HepG2 (cell line): Measurements from ENCODE around the gene F7. TPM values are rescaled to one million over a fixed set of nuclear protein-coding genes. Genes with fewer than 3 reads are reported as not detected.

ENCODE experiments used
- ATAC-seq: fragments of 200-7000 bp; cut with Tn5 transposase; 3 replicates; pipeline ENCODE4 v1.9.1; 2020; ENCODE audit warnings: mild to moderate bottlenecking, moderate library complexity
- BruUV-seq: library from RNA; stranded (reverse); fragments of 400-500 nt; replicated peaks from 2 replicates; lab custom pipeline; 2021; lab: Mats Ljungman, UMichigan
- CTCF ChIA-PET: fragments of 300-600 bp; formaldehyde crosslinking; extraction: SDS; loops from one replicate; lab custom pipeline; 2021; ENCODE audit warnings: low total read pairs, inconsistent platforms, low intra/inter-chr PET ratio; lab: Yijun Ruan, JAX
- POLR2A ChIA-PET: fragments of 350-600 bp; sonication (Branson Sonifier 250); formaldehyde crosslinking; loops from one replicate; lab custom pipeline; 2020; ENCODE audit warnings: antibody characterized with exemption, inconsistent platforms; lab: Yijun Ruan, JAX
- DNase-seq: peaks from one replicate; pipeline ENCODE4 v3.0.0-alpha.2; 2015; ENCODE audit warnings: low spot score
- FAIRE-seq: peaks from 3 replicates; lab custom pipeline; 2011; peaks lifted over from hg19 to GRCh38; lab: Jason Lieb, UNC
- H2AFZ ChIP-seq: one replicate; pipeline ENCODE4 v1.6.1; 2011; ENCODE audit warnings: low read length, inconsistent platforms
- H3K27ac ChIP-seq: fragments of 300-600 bp; 3 replicates; pipeline ENCODE4 v1.8.0; 2011; ENCODE audit warnings: mixed run types, mild to moderate bottlenecking, mixed read lengths, low read length, inconsistent platforms; ENCODE audit not compliant: insufficient read depth; ENCODE audit errors: extremely low read length
- H3K27me3 ChIP-seq, 2 experiments: fragments of 200-600 bp in 1 of 2; 2 replicates in 1 of 2; 3 replicates in 1 of 2; pipeline versions ENCODE4 v1.6.0 to v1.8.0; 2011; ENCODE audit warnings: low read length in 2 of 2, mild to moderate bottlenecking in 2 of 2, moderate library complexity in 2 of 2, inconsistent platforms in 1 of 2; ENCODE audit not compliant: insufficient read depth in 2 of 2, control insufficient read depth in 1 of 2
- H3K36me3 ChIP-seq, 2 experiments: fragments of 200-600 bp in 1 of 2; replicated peaks in 1 of 2; 2 replicates in 1 of 2; 3 replicates in 1 of 2; pipeline versions ENCODE4 v1.5.1 to v1.8.0; 2011; ENCODE audit warnings: low read length in 2 of 2, inconsistent platforms in 1 of 2; ENCODE audit not compliant: insufficient read depth in 2 of 2, control insufficient read depth in 1 of 2
- H3K4me1 ChIP-seq: 2 replicates; pipeline ENCODE4 v1.5.1; 2012; ENCODE audit warnings: low read length, inconsistent platforms; ENCODE audit not compliant: insufficient read depth
- H3K4me2 ChIP-seq: 2 replicates; pipeline ENCODE4 v1.6.0; 2011; ENCODE audit warnings: low read depth, low read length, inconsistent platforms
- H3K4me3 ChIP-seq, 3 experiments: fragments of 200-600 bp in 1 of 3; sonication (generic), shearing (Covaris generic) in 1 of 3; replicated peaks in 1 of 3; 2 replicates each; pipeline ENCODE4 v1.5.1; 2011 to 2016; ENCODE audit warnings: low read length in 3 of 3, inconsistent platforms in 2 of 3, low read depth in 2 of 3, mild to moderate bottlenecking in 2 of 3, control low read depth in 1 of 3, mixed read lengths in 1 of 3; ENCODE audit not compliant: insufficient read depth in 1 of 3
- H3K79me2 ChIP-seq: one replicate; pipeline ENCODE4 v1.6.1; 2011; ENCODE audit warnings: low read length, inconsistent platforms; ENCODE audit not compliant: insufficient read depth
- H3K9ac ChIP-seq: 2 replicates; pipeline ENCODE4 v1.6.0; 2011; ENCODE audit warnings: mild to moderate bottlenecking, low read depth, low read length, inconsistent platforms; ENCODE audit not compliant: insufficient read depth
- H3K9me3 ChIP-seq: 2 replicates; pipeline ENCODE4 v1.5.1; 2012; ENCODE audit warnings: mild to moderate bottlenecking, low read length
- H4K20me1 ChIP-seq: 2 replicates; pipeline ENCODE4 v1.6.0; 2011; ENCODE audit warnings: inconsistent platforms, mild to moderate bottlenecking, low read length, moderate library complexity; ENCODE audit not compliant: insufficient read depth
- CTCF ChIP-seq: sonication (generic); formaldehyde crosslinking; IDR thresholded peaks from 2 replicates; pipeline ENCODE4 v1.5.0; 2020; ENCODE audit warnings: mild to moderate bottlenecking, missing genetic modification reagents, moderate library complexity
- JUN ChIP-seq: sonication (generic); formaldehyde crosslinking; IDR thresholded peaks from 2 replicates; pipeline ENCODE4 v1.4.0; 2020; ENCODE audit warnings: mild to moderate bottlenecking, missing genetic modification reagents
- KAT2B ChIP-seq: fragments of 150-350 bp; IDR thresholded peaks from 2 replicates; pipeline ENCODE4 v1.6.1; 2014; ENCODE audit warnings: low read depth, low read length, borderline replicate concordance
- NR2F1 ChIP-seq, 2 experiments: fragments of 450-650 bp in 1 of 2; formaldehyde crosslinking in 1 of 2; IDR thresholded peaks; 2 replicates each; pipeline versions ENCODE4 v1.5.0 to v1.6.1; 2016 to 2020; ENCODE audit warnings: mild to moderate bottlenecking in 1 of 2, missing compliant biosample characterization in 1 of 2, missing genetic modification reagents in 1 of 2, moderate library complexity in 1 of 2
- RAD21 ChIP-seq: fragments of 450-650 bp; formaldehyde crosslinking; IDR thresholded peaks from 2 replicates; pipeline ENCODE4 v1.5.0; 2020; ENCODE audit warnings: mild to moderate bottlenecking
- ZNF230 ChIP-seq: sonication (generic); formaldehyde crosslinking; IDR thresholded peaks from 2 replicates; pipeline ENCODE4 v1.4.0; 2020; ENCODE audit warnings: mild to moderate bottlenecking, missing genetic modification reagents
- ZNF839 ChIP-seq: sonication (generic); formaldehyde crosslinking; IDR thresholded peaks from 2 replicates; pipeline ENCODE4 v1.4.0; 2020; ENCODE audit warnings: missing genetic modification reagents, mild to moderate bottlenecking, borderline replicate concordance
- ZSCAN29 ChIP-seq: sonication (generic); formaldehyde crosslinking; conservative IDR thresholded peaks from 2 replicates; pipeline ENCODE4 v1.4.0; 2020; ENCODE audit warnings: mild to moderate bottlenecking, missing genetic modification reagents
- WGBS: methylation state at CpG from one replicate; pipeline ENCODE4 v1.1.6; 2017; ENCODE audit warnings: low lambda C conversion rate; 5-methylcytosine and 5-hydroxymethylcytosine counted together
- in situ Hi-C: cut with HindIII; loops from 2 replicates; pipeline ENCODE4 v1.10.0; 2017; ENCODE audit warnings: low pct_unique_long_range_greater_than_20kb; ENCODE audit not compliant: extremely low pct_ligation_motif_present
- intact Hi-C: fragments of 100-400 bp; cut with micrococcal nuclease; formaldehyde crosslinking; loops from one replicate; pipeline ENCODE4 v1.10.0; 2022; ENCODE audit not compliant: unreplicated experiment
- polyA plus RNA-seq, 8 experiments: library from polyadenylated mRNA; depleted of rRNA in 3 of 8; stranded (reverse) in 7 of 8; unstranded in 1 of 8; fragments of >200 nt; fragmentation: Illumina TruSeq in 4 of 8; extraction: Trizol in 4 of 8; gene quantifications; 2 replicates each; pipeline versions ENCODE4 v1.2.1 to v1.2.3, GENCODE V29; 2011 to 2016; ENCODE audit warnings: low read depth in 4 of 8, missing spikeins in 1 of 8, mixed read lengths in 1 of 8; ENCODE audit not compliant: insufficient read depth in 1 of 8
- total RNA-seq, 5 experiments: library from RNA; depleted of rRNA; stranded (reverse); fragments of >200 nt; fragmentation: Illumina TruSeq; extraction: Trizol; gene quantifications; 2 replicates each; pipeline ENCODE4 v1.2.3, GENCODE V29; 2016; ENCODE audit warnings: low read depth in 1 of 5
- TF ChIP-seq, protein P1 (sequence below): sonication (generic); formaldehyde crosslinking; IDR thresholded peaks from 2 replicates; pipeline ENCODE4 v1.8.0; 2022; ENCODE audit warnings: missing genetic modification reagents, mild to moderate bottlenecking, inconsistent platforms, borderline replicate concordance
- TF ChIP-seq, protein P2 (sequence below), 2 experiments: sonication (generic) in 1 of 2; formaldehyde crosslinking in 1 of 2; IDR thresholded peaks; 2 replicates each; pipeline versions ENCODE4 v1.4.0 to v1.6.1; 2018 to 2020; ENCODE audit warnings: missing genetic modification reagents in 2 of 2, borderline replicate concordance in 1 of 2, low read depth in 1 of 2, mild to moderate bottlenecking in 1 of 2, missing biosample characterization in 1 of 2
- TF ChIP-seq, protein P3 (sequence below): sonication (generic); formaldehyde crosslinking; IDR thresholded peaks from 2 replicates; pipeline ENCODE4 v1.9.0; 2021; ENCODE audit warnings: missing genetic modification reagents, borderline replicate concordance

Gene F7
- total and polyA plus RNA-seq, 2 of the 13 experiments (the other 11 are each of a cell fraction or from before 2014, with no cell fraction given): 12.6 to 26.5 TPM

DNA sequence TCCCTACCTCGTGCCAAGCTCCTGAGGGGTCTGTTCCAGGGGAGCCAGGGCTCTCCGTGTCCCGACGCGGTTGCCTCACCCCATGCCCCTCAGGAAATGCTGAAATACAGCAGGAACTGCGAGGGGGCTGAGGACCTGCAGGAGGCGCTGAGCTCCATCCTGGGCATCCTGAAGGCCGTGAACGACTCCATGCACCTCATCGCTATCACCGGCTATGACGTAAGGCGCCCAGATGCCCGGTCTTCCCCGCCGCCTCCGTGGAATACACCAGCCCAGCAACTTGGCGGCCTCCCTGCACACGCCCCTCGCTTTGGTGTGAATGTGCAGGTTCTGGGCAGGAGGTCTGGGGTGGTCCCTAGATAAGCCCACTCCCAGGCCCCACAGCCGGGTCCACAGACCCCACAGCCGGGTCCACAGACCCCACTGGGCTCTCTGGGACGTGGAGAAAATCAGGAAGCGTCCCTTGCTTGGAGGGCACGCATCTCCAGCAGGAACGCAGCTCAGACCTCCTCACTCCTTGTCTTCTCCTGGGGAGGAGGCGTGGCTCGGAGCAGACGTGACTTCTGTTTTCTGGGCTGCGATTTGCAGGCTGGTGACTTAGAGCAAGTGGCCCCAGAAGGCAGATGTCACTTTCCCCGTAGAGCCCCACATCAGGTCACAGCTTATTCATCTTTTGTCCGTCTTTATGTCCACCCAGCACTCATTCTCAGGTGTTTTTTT lies 19.4 kb upstream of the F7 start (continued):
- TF ChIP-seq CTCF (CRISPR knock-in tag) (peak; percentile 58), KAT2B (no peak), RAD21 (CRISPR knock-in tag) (peak; percentile 45; the same call in 1 of the 2 replicates)

GRCh38 chr13:113086991-113087922 lies 18.3 kb upstream of the F7 start:
- ChIA-PET CTCF (no interaction called here), POLR2A (no interaction called here)
- H3K79me2 ChIP-seq: no peaks in the 10 kb centered on the region
- H4K20me1 ChIP-seq: no peaks in the 10 kb centered on the region
- no TSS peak for BruUV-seq
- no peak for FAIRE-seq
- H3K9me3 ChIP-seq: no peaks in the 10 kb centered on the region
- H3K27me3 ChIP-seq: no peaks in the 10 kb centered on the region
- H2AFZ ChIP-seq: no peak overlapping the region
- no peak overlapping the region for H3K9ac ChIP-seq
- no peak for ATAC-seq
- H3K4me2 ChIP-seq: no peak overlapping the region
- H3K4me3 ChIP-seq: no peak overlapping the region
- no peaks in the 10 kb centered on the region for H3K4me1 ChIP-seq
- H3K27ac ChIP-seq: no peak overlapping the region
- in situ Hi-C loops: no loop called here
- peaks cover 7 to 30% of the 10 kb centered on the region in 2 experiments; a peak in 4 of 5 replicates for H3K36me3 ChIP-seq
- WGBS: 96% methylated on average over 29 of the region's 39 CpGs
- DNase-seq: no peak
- intact Hi-C loops: no loop called here
- TF ChIP-seq, protein P1, sequence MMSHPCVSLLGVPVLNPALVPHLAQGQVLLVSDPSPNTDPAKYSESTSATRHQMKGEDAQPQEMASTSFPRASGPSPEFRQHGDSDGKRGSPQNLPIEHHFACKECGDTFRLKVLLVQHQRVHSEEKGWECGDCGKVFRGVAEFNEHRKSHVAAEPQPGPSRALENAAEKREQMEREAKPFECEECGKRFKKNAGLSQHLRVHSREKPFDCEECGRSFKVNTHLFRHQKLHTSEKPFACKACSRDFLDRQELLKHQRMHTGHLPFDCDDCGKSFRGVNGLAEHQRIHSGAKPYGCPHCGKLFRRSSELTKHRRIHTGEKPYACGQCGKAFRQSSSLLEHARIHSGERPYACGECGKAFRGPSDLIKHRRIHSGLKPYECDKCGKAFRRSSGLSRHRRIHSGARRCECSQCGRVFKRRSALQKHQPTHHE: no peak
- TF ChIP-seq ZNF839 (CRISPR knock-in tag): no peak
- TF ChIP-seq NR2F1 (CRISPR knock-in tag; IDR thresholded peaks at IDR 0.05): no peak
- TF ChIP-seq, protein P2, sequence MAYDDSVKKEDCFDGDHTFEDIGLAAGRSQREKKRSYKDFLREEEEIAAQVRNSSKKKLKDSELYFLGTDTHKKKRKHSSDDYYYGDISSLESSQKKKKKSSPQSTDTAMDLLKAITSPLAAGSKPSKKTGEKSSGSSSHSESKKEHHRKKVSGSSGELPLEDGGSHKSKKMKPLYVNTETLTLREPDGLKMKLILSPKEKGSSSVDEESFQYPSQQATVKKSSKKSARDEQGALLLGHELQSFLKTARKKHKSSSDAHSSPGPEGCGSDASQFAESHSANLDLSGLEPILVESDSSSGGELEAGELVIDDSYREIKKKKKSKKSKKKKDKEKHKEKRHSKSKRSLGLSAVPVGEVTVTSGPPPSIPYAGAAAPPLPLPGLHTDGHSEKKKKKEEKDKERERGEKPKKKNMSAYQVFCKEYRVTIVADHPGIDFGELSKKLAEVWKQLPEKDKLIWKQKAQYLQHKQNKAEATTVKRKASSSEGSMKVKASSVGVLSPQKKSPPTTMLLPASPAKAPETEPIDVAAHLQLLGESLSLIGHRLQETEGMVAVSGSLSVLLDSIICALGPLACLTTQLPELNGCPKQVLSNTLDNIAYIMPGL (CRISPR knock-in tag; IDR thresholded peaks at IDR 0.05; ENCODE audit: borderline replicate concordance in 1 of 2, low read depth in 1 of 2): no peak
- TF ChIP-seq JUN (CRISPR knock-in tag): no peak
- TF ChIP-seq, protein P3, sequence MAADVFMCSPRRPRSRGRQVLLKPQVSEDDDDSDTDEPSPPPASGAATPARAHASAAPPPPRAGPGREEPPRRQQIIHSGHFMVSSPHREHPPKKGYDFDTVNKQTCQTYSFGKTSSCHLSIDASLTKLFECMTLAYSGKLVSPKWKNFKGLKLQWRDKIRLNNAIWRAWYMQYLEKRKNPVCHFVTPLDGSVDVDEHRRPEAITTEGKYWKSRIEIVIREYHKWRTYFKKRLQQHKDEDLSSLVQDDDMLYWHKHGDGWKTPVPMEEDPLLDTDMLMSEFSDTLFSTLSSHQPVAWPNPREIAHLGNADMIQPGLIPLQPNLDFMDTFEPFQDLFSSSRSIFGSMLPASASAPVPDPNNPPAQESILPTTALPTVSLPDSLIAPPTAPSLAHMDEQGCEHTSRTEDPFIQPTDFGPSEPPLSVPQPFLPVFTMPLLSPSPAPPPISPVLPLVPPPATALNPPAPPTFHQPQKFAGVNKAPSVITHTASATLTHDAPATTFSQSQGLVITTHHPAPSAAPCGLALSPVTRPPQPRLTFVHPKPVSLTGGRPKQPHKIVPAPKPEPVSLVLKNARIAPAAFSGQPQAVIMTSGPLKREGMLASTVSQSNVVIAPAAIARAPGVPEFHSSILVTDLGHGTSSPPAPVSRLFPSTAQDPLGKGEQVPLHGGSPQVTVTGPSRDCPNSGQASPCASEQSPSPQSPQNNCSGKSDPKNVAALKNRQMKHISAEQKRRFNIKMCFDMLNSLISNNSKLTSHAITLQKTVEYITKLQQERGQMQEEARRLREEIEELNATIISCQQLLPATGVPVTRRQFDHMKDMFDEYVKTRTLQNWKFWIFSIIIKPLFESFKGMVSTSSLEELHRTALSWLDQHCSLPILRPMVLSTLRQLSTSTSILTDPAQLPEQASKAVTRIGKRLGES (CRISPR knock-in tag): no peak
- TF ChIP-seq ZSCAN29 (CRISPR knock-in tag): no peak
- no peak for TF ChIP-seq ZNF230 (CRISPR knock-in tag)
